B cell (primary cell): ENCODE results near the gene USP20. TPM values are rescaled to one million over a fixed set of nuclear protein-coding genes. Genes with fewer than 3 reads are reported as not detected.

Source experiments
- ATAC-seq: fragments of 200-7000 bp; cut with Tn5 transposase; one replicate; pipeline ENCODE4 v1.10.0; 2021; ENCODE audit warnings: low read depth, mild to moderate bottlenecking, moderate number of reproducible peaks, moderate library complexity
- CTCF ChIA-PET: fragments of 350-600 bp; sonication (Branson Sonifier 250); formaldehyde crosslinking; loops from one replicate; lab custom pipeline; 2021; ENCODE audit warnings: antibody characterized with exemption, inconsistent platforms; lab: Charles Lee
- POLR2A ChIA-PET: fragments of 350-600 bp; sonication (Branson Sonifier 250); formaldehyde crosslinking; loops from one replicate; lab custom pipeline; 2021; ENCODE audit warnings: antibody characterized with exemption; lab: Charles Lee
- DNase-seq: peaks from one replicate; pipeline ENCODE4 v3.0.0; 2013
- H2AFZ ChIP-seq: 2 replicates; pipeline ENCODE4 v1.6.1; 2012; ENCODE audit warnings: mild to moderate bottlenecking, low read depth, low read length; ENCODE audit not compliant: insufficient read depth, poor library complexity, severe bottlenecking
- H3K27ac ChIP-seq, 2 donors: 1 replicate in 1 of 2; 2 replicates in 1 of 2; pipeline ENCODE4 v1.5.1; 2012 to 2013; ENCODE audit warnings: low read length in 2 of 2, mild to moderate bottlenecking in 2 of 2, moderate library complexity in 1 of 2
- H3K27me3 ChIP-seq, 4 experiments: fragments of 200-600 bp in 1 of 4; sonication (generic) in 1 of 4; replicated peaks in 1 of 4; 1 replicate in 2 of 4; 2 replicates in 2 of 4; pipeline versions ENCODE4 v1.6.1 to v1.7.0; 2013 to 2016; ENCODE audit warnings: low read length in 3 of 4, mild to moderate bottlenecking in 2 of 4, mixed read lengths in 1 of 4, moderate library complexity in 1 of 4; ENCODE audit not compliant: insufficient read depth in 4 of 4, control insufficient read depth in 3 of 4; ENCODE audit errors: control extremely low read depth in 1 of 4
- H3K36me3 ChIP-seq, 2 experiments: replicated peaks in 1 of 2; 1 replicate in 1 of 2; 2 replicates in 1 of 2; pipeline versions ENCODE4 v1.6.1 to v1.7.1; 2013; ENCODE audit warnings: low read length in 1 of 2; ENCODE audit not compliant: insufficient read depth in 2 of 2, control insufficient read depth in 1 of 2; ENCODE audit errors: control extremely low read depth in 1 of 2, extremely low read depth in 1 of 2
- H3K4me1 ChIP-seq, 2 donors: fragments of 200-600 bp in 1 of 2; sonication (generic) in 1 of 2; 1 replicate in 1 of 2; 2 replicates in 1 of 2; pipeline versions ENCODE4 v1.5.1 to v1.6.1; 2013 to 2017; ENCODE audit warnings: low read length in 2 of 2; ENCODE audit not compliant: control insufficient read depth in 2 of 2, insufficient read depth in 2 of 2
- H3K4me2 ChIP-seq: replicated peaks from 2 replicates; pipeline ENCODE3; 2012; ENCODE audit warnings: mild to moderate bottlenecking, low read depth, low read length; ENCODE audit not compliant: poor library complexity, severe bottlenecking
- H3K4me3 ChIP-seq, 5 experiments: fragments of 200-600 bp in 1 of 5; sonication (generic) in 1 of 5; 1 replicate in 3 of 5; 2 replicates in 2 of 5; pipeline versions ENCODE4 v1.5.1 to v1.7.0; 2011 to 2016; ENCODE audit warnings: low read length in 4 of 5, mild to moderate bottlenecking in 4 of 5, low read depth in 2 of 5, control low read depth in 1 of 5, moderate library complexity in 1 of 5; ENCODE audit not compliant: insufficient read depth in 1 of 5; ENCODE audit errors: control extremely low read depth in 1 of 5, extremely low read depth in 1 of 5
- H3K79me2 ChIP-seq: fragments of 200-600 bp; sonication (generic); one replicate; pipeline ENCODE4 v1.6.0; 2016; ENCODE audit warnings: low read length; ENCODE audit not compliant: control insufficient read depth, insufficient read depth
- H3K9ac ChIP-seq: fragments of 200-600 bp; sonication (generic); 2 replicates; pipeline ENCODE4 v1.6.1; 2017; ENCODE audit warnings: mild to moderate bottlenecking, low read length, moderate library complexity
- H3K9me3 ChIP-seq, 3 donors: one replicate each; pipeline versions ENCODE4 v1.6.1 to v1.7.1; 2013; ENCODE audit warnings: low read length in 2 of 3; ENCODE audit not compliant: control insufficient read depth in 2 of 3, insufficient read depth in 1 of 3; ENCODE audit errors: control extremely low read depth in 1 of 3
- H4K20me1 ChIP-seq: 2 replicates; pipeline ENCODE4 v1.6.0; 2012; ENCODE audit warnings: mild to moderate bottlenecking, low read length; ENCODE audit not compliant: insufficient read depth, control insufficient read depth, poor library complexity, severe bottlenecking
- H3K27ac Mint-ChIP-seq: one replicate; pipeline ENCODE4 v1.8.0; 2021; ENCODE audit warnings: mixed read lengths
- H3K27me3 Mint-ChIP-seq: one replicate; pipeline ENCODE4 v1.8.0; 2021; ENCODE audit warnings: mixed read lengths
- H3K4me1 Mint-ChIP-seq: one replicate; pipeline ENCODE4 v1.8.0; 2021; ENCODE audit warnings: mixed read lengths
- H3K4me3 Mint-ChIP-seq: one replicate; pipeline ENCODE4 v1.8.0; 2021; ENCODE audit warnings: mixed read lengths
- H3K9me3 Mint-ChIP-seq: one replicate; pipeline ENCODE4 v1.8.0; 2022; ENCODE audit warnings: mixed read lengths; ENCODE audit not compliant: insufficient read depth
- CTCF ChIP-seq: fragments of 200-600 bp; IDR thresholded peaks from one replicate; pipeline ENCODE4 v1.8.0; 2022; ENCODE audit warnings: antibody characterized with exemption, mild to moderate bottlenecking
- EZH2 ChIP-seq: IDR thresholded peaks from 2 replicates; pipeline ENCODE4 v1.6.1; 2012; ENCODE audit warnings: borderline replicate concordance, low read depth, mild to moderate bottlenecking, moderate library complexity, low read length; ENCODE audit not compliant: insufficient read depth, poor library complexity, severe bottlenecking
- WGBS: methylation state at CpG from one replicate; pipeline ENCODE4 v1.1.5; 2013; ENCODE audit warnings: missing lambda C conversion rate; ENCODE audit not compliant: insufficient coverage; 5-methylcytosine and 5-hydroxymethylcytosine counted together
- intact Hi-C: fragments of 100-400 bp; cut with micrococcal nuclease; formaldehyde crosslinking; loops from one replicate; pipeline ENCODE4 v1.10.0; 2022
- polyA plus RNA-seq: library from polyadenylated mRNA; depleted of rRNA; stranded (reverse); fragments of >200 nt; gene quantifications from 2 replicates; pipeline ENCODE4 v1.2.3, GENCODE V29; 2012
- total RNA-seq, 2 donors: library from RNA; stranded (reverse); fragments of 120-200 nt in 1 of 2; gene quantifications; 1 replicate in 1 of 2; 2 replicates in 1 of 2; pipeline versions ENCODE4 v1.2.3 to v1.2.4, GENCODE V29; 2013 to 2022

USP20 gene
- total and polyA plus RNA-seq, 2 donors (not counting 1 experiment from before 2014, with no cell fraction given) = 49.5 to 72.6 TPM

GRCh38 chr9:129876815-129877214 is 41.6 kb downstream of the USP20 start:
- no peak overlapping the region for H3K4me3 Mint-ChIP-seq
- TF ChIP-seq CTCF = no peak
- TF ChIP-seq EZH2 = no peak
- H3K4me2 ChIP-seq = no peak overlapping the region
- H4K20me1 ChIP-seq = no peaks in the 10 kb centered on the region
- H2AFZ ChIP-seq = no peak overlapping the region
- H3K4me1 Mint-ChIP-seq = peaks cover 3% of the 10 kb centered on the region
- CTCF ChIA-PET = interaction anchor here (0.6 to 1.3 kb wide), 2 partner anchors 15 to 139 kb away, joined by 3 read pairs; no protein-coding TSS in a partner anchor
- no peak overlapping the region for H3K27ac ChIP-seq
- H3K27me3 Mint-ChIP-seq = no peaks in the 10 kb centered on the region
- WGBS = 90% methylated on average over 7 of the region's 7 CpGs
- ATAC-seq (no peak), DNase-seq (no peak)
- no peaks in the 10 kb centered on the region for H3K9me3 Mint-ChIP-seq
- intact Hi-C loops = no loop called here
- no peak overlapping the region for H3K9ac ChIP-seq
- no peaks in the 10 kb centered on the region for H3K27me3 ChIP-seq
- peaks cover 0 to 5% of the 10 kb centered on the region in 2 donors for H3K4me1 ChIP-seq
- no peaks in the 10 kb centered on the region for H3K9me3 ChIP-seq
- POLR2A ChIA-PET = no interaction called here
- no peak overlapping the region for H3K27ac Mint-ChIP-seq
- H3K79me2 ChIP-seq = peaks cover 6% of the 10 kb centered on the region
- H3K4me3 ChIP-seq = no peak overlapping the region
- H3K36me3 ChIP-seq = peaks cover 0 to 60% of the 10 kb centered on the region in 2 experiments

DNA sequence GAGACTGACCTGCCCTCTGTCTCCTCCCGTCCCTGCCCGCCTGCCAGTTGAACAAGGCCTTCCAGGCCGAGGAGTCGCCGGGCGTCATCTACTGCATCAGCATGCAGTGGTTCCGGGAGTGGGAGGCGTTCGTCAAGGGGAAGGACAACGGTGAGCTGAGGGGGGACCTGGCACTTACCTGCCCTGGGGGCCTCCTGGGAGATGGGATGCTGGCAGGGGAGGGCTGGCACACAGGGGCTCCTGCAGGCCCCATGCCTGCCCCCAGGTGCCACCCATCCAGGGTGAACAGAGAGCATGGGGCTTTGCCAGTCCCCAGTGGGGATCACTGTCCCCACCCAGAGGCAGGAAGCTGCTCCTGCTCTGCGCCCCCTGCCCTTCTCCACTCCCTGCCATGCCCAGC is 43.0 kb downstream of the USP20 start:
- DNase-seq (no peak), ATAC-seq (no peak)
- H3K27me3 Mint-ChIP-seq = no peaks in the 10 kb centered on the region
- ChIA-PET POLR2A (no interaction called here), CTCF (interaction anchor here (1.3 kb wide), 1 partner anchor 230 kb away, joined by 3 read pairs; no protein-coding TSS in a partner anchor)
- TF ChIP-seq CTCF (no peak), EZH2 (no peak)
- H4K20me1 ChIP-seq = no peaks in the 10 kb centered on the region
- no peaks in the 10 kb centered on the region for H3K27me3 ChIP-seq
- no peak overlapping the region for H3K27ac Mint-ChIP-seq
- 97% methylated on average over 11 of the region's 11 CpGs for WGBS
- peaks cover 3% of the 10 kb centered on the region for H3K4me1 Mint-ChIP-seq
- intact Hi-C loops = no loop called here
- H3K4me1 ChIP-seq = peaks cover 0 to 5% of the 10 kb centered on the region in 2 donors
- H3K36me3 ChIP-seq = peaks cover 0 to 65% of the 10 kb centered on the region in 2 experiments
- no peak overlapping the region for H3K27ac ChIP-seq
- peaks cover 6% of the 10 kb centered on the region for H3K79me2 ChIP-seq
- H2AFZ ChIP-seq = no peak overlapping the region
- H3K4me2 ChIP-seq = no peak overlapping the region
- no peak overlapping the region for H3K9ac ChIP-seq
- H3K9me3 Mint-ChIP-seq = no peaks in the 10 kb centered on the region
- H3K4me3 ChIP-seq = no peak overlapping the region
- H3K4me3 Mint-ChIP-seq = no peak overlapping the region
- no peaks in the 10 kb centered on the region for H3K9me3 ChIP-seq
